Kidney tubule cell (primary cell): ENCODE measurements around the gene CYLD.

Experiments
- DNase-seq: peaks from one replicate; pipeline ENCODE4 v3.0.0-alpha.2; 2018; ENCODE audit warnings: low spot score

Gene CYLD

DNA sequence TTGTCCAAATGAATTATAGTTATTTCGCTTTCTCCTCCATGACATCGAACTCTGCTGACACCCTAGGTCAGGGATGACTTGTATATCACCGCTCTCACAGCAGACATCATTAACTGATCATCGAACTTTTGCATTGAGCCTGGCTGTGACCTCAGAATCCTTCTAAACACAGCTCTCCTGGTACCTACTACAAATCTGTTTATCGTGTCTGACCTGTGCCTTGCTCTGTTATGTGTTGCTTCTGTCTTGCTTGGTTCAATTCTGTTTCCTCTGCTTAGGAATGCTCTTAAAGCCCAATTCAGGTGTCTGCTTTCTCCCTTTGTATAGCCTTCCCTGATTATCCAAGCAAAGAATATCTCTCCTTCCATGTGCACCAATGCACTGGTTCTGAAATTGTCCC is 78.3 kb downstream of the CYLD start:
- no peak for DNase-seq

GRCh38 chr16:50821586-50821985 is 79.7 kb downstream of the CYLD start:
- DNase-seq = no peak

DNA sequence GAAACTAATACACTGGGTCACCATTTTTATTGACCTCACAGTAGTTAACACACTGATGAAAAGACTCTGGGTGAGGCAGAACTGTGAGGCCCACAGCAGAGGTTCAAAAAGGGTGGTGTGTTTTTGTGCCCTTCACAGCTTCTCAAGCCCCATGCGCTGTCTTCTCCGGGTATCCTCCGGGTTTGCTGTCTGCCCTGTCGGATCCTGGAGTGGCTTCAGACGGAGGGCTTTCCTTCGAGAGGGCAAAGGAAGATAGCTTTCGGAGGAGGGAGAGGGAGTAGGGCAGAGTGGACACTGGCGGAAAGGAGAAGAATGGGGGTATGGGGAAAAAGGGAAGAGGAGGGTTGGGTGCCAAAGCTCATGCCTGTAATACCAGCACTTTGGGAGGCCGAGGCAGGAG is 80.8 kb downstream of the CYLD start:
- DNase-seq = no peak

DNA sequence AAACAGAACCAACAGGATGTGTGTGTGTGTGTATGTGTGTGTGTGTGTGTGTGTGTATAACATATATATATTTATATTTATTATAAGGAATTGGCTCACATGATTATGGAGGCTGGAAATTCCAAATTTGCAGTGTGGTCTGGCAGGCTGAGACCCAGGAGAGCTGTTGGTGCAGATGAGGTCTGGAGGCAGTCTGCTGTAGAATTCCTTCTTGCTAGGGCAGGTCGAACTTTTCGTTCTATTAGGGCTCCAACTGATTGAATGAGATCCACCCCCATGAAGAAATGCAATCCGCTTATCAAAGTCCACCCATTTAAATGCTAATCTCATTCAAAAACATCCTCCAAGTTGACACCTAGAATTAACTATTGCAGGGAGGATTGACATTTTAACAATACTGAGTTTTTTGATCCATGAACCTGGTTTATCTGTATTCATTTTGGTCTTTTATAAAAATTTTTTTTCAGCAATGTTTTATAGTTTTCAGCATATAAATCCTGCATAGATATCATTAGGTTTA is 85.0 kb downstream of the CYLD start:
- no peak for DNase-seq

- no peak for DNase-seq
These were observed 86.3 kb downstream of the CYLD start for GRCh38 chr16:50828164-50828702.

GRCh38 chr16:50830698-50831097 is 88.8 kb downstream of the CYLD start:
- no peak for DNase-seq

- DNase-seq = no peak
These were observed 89.9 kb downstream of the CYLD start for GRCh38 chr16:50831751-50832150.

- no peak for DNase-seq
These were observed 92.0 kb downstream of the CYLD start for GRCh38 chr16:50833929-50834328.

DNA sequence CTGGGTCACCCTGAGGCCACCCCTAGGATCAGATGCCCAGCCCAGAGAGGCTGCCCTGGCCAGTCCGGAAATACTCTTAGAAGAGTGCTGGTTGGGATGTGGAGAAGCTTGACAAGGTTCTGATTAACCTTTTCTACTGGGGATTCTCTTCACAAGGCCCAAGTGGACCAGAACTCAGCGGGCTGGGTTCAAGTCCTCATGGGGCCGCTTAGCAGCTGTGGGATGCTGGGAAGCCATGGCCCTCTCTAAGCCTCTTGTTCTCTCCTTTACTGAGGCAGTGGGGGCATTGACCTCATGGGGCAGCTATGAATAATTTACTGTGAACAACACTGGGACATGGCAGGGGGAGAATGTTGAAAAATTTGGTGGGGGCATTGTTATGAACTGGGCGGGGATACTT is 92.8 kb downstream of the CYLD start:
- DNase-seq = no peak

DNA sequence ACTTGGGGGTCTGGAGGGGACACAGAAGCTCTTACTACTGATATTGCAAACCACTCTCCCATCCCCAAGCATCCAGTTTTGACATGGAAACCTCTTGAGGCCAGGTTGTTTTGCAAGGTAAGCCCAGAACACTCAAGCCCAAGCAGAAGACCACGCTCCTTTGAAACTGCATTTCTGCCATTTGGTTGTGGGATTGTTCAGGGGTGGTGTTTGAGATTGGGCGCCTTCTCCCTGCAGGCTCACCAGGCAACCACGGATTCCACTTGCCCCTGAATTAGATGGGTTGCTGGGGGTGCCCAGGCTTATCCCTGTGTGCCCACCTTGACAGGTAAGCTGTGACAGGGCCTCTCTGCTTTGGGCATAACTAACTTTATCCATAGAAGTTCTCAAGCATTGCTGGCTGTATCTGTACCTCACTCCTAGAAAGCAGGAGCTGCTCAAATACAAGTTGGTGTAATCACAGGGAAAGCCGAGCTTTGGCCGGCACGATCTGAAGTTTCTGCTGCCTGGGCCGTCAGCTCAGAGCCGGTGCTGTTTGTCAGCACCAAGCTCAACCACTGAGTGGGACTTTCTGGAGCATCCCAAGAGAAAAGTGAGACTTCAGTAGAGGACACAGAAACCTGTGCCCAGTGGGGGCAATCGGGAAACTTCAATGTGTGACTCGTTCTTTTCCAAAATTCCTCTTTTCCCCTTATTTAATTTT is 93.6 kb downstream of the CYLD start:
- no peak for DNase-seq

DNA sequence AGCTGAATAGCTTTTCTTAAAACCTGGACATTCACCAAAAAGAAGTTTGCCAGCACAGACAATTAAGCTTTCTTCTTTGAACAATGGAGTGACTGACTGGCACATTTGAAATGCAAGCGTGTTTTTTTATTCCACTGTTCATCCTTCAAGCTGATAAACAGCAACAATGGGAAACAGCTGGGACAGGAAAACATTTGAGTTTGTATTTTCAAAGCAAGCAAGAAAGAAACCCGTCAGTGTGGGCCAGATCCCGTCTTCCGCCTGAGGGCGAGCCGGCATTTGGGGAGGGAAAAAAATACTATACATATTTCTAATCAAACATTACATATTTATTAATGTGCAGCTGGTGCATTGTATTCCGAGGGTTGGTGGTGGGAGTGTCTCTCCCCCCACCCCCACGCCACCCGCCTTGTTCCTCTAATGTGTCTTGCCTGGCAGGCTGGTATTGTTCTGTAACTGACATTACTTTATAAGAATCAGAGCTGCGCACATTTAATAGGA is 94.3 kb downstream of the CYLD start:
- DNase-seq = no peak

DNA sequence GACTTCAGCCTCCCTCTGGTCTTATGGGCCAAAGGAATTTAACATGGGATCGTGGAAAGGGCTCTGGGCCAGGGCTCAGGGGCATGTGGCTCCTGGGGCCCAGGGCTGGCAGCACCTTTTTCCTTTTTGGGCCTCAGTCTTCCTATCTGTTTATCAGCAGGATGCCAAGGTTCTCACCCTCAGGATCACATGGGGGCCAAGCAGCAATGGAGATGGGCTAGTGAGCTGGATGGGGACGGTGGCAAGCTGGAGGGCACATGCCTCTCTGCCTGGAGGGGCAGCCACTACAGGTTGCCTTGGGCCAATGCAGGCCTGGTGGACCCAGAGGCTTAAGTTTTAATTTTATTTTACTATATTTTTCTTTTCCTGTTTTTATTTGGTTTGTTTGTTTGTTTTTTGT is 95.4 kb downstream of the CYLD start:
- no peak for DNase-seq

- no peak for DNase-seq
These were observed 96.3 kb downstream of the CYLD start for GRCh38 chr16:50838165-50838564.

GRCh38 chr16:50838885-50839284 is 97.0 kb downstream of the CYLD start:
- no peak for DNase-seq

DNA sequence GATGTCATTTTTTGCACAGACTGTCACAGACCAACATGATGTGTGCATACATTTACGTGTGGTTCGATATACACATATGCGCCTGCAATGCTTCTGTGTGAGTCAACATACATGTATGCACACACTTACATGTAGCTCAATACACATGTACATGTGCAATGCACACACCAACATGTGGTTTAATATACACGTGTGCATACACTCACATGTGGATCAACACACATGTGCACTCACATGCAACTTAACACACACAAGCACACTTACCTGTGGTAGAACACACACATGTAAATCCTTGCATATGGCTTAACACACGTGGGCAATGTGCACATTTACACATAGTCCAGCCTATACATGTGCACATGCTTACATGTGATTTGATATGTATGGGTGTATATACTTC is 97.5 kb downstream of the CYLD start:
- DNase-seq = no peak

- DNase-seq = no peak
These were observed 98.2 kb downstream of the CYLD start for GRCh38 chr16:50839920-50840729.

- DNase-seq = no peak
These were observed 99.4 kb downstream of the CYLD start for GRCh38 chr16:50841081-50841886.

DNA sequence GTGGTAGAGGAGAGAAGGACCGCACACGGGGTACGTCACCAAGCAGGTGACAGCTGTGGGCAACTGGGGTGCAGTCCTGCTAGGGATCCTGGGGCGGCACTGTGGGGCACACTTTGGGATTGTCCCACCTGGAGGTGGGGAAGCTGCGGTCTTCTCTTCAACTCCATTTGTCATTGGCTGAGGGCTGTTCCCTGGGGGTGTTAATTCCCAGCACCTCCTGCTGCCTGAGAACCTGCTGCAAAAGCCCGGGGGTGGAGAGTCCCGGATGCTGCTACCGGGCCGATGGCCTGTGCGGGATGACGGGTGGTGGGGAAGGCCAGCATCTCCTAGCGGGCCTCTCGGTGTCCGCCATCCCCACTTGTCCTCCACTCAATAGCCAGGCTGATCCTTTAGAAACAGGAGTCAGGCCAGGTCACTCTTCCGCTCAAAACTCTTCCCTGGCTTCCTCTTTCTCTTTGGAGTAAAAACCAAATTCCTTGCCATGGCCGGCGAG is 100.2 kb downstream of the CYLD start:
- DNase-seq = no peak

DNA sequence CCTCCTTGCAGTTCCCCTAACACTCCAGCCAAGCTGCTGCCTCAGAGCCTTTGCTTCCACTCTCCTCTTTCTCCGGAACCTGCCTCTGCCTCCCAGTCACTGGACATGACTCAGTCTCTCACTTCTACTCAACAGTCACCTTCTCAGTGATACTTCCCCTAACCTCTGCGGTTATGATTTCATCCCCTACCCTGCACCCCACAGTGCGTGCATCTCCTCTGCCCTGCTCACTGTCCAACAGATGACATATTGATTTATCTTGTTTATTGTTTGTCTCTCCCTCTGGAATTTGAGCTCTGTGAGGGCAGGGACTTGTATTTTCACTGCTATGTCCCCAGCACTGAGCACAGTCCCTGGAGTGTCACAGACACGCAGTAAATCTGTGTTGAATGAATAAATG is 100.7 kb downstream of the CYLD start:
- peak; percentile 61 for DNase-seq

DNA sequence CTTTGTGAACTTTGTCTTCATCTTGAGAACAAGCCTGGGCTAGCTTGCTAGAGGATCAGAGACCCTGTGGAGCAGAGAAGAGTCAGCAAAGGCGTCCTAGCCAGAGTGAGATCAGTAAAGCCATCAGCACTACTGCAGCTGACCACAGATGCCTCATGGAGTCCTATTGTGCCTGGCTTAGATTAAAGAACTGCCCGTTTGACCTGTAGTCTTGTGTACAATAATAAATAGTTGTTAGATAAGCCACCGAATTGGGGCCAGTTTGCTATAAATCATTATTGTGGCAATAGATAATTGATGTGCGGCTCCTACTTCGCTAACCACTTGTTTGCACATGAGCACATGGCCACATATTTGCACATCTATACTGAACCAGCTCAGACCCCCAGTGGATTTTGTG is 103.0 kb downstream of the CYLD start:
- no peak for DNase-seq

GRCh38 chr16:50845296-50845695 is 103.4 kb downstream of the CYLD start:
- DNase-seq = no peak

DNA sequence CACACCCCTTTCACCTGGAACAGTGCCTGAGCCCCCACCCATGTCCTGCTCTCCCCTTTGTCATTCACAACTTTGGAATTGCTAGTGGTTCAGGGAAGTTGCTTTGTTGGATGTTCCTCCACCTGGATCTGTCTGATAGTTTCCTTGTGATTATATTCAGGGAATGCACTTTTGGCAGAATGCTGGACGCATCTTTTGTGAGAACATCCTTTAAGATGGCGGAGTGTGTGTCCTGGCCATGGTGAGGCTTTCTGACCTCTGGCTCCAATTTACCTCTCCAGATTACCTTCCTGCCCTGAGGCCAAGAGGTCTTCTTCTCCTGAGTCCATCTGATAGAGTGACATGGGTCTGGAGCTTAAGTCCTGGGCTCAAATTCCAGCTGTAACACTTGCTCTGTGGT is 104.6 kb downstream of the CYLD start:
- DNase-seq = no peak
